IPS-NIHi11 (cell line): ENCODE data around the gene HABP4.

Experiments used
- DNase-seq: peaks from one replicate; pipeline ENCODE4 v3.0.0; 2012; ENCODE audit warnings: mixed read lengths, low spot score

The HABP4 gene

GRCh38 chr9:96478829-96479371 is 28.9 kb downstream of the HABP4 start:
- no peak for DNase-seq

- DNase-seq, result no peak
Observed at GRCh38 chr9:96480736-96481135, 30.8 kb downstream of the HABP4 start.

- no peak for DNase-seq
Observed at GRCh38 chr9:96482476-96482875, 32.5 kb downstream of the HABP4 start.

GRCh38 chr9:96483197-96483596 is 33.2 kb downstream of the HABP4 start:
- no peak for DNase-seq

- no peak for DNase-seq
Observed at GRCh38 chr9:96483733-96484390, 33.9 kb downstream of the HABP4 start.

- no peak for DNase-seq
Observed at GRCh38 chr9:96484521-96484931, 34.6 kb downstream of the HABP4 start.

- no peak for DNase-seq
Observed at GRCh38 chr9:96485280-96485679, 35.3 kb downstream of the HABP4 start.

- no peak for DNase-seq
Observed at GRCh38 chr9:96486386-96487028, 36.5 kb downstream of the HABP4 start.

GRCh38 chr9:96487029-96487396 is 37.0 kb downstream of the HABP4 start:
- DNase-seq, result no peak

GRCh38 chr9:96487949-96488348 is 38.0 kb downstream of the HABP4 start:
- no peak for DNase-seq

- no peak for DNase-seq
Observed at GRCh38 chr9:96489482-96489979, 39.6 kb downstream of the HABP4 start.

GRCh38 chr9:96490534-96491078 is 40.6 kb downstream of the HABP4 start:
- DNase-seq, result no peak

GRCh38 chr9:96491079-96491879 is 41.3 kb downstream of the HABP4 start:
- DNase-seq, result no peak

GRCh38 chr9:96491880-96492525 is 42.0 kb downstream of the HABP4 start:
- DNase-seq, result no peak

GRCh38 chr9:96492993-96493531 is 43.1 kb downstream of the HABP4 start:
- DNase-seq, result no peak

- no peak for DNase-seq
Observed at GRCh38 chr9:96493757-96494156, 43.8 kb downstream of the HABP4 start.

- DNase-seq, result no peak
Observed at GRCh38 chr9:96494215-96494800, 44.3 kb downstream of the HABP4 start.

- DNase-seq, result no peak
Observed at GRCh38 chr9:96495341-96495740, 45.4 kb downstream of the HABP4 start.

GRCh38 chr9:96496368-96497116 is 46.6 kb downstream of the HABP4 start:
- no peak for DNase-seq

GRCh38 chr9:96497117-96497399 is 47.1 kb downstream of the HABP4 start:
- DNase-seq, result no peak

- DNase-seq, result no peak
Observed at GRCh38 chr9:96498796-96499195, 48.8 kb downstream of the HABP4 start.
